ENCODE results near the gene CRABP2.

Gene CRABP2

DNA sequence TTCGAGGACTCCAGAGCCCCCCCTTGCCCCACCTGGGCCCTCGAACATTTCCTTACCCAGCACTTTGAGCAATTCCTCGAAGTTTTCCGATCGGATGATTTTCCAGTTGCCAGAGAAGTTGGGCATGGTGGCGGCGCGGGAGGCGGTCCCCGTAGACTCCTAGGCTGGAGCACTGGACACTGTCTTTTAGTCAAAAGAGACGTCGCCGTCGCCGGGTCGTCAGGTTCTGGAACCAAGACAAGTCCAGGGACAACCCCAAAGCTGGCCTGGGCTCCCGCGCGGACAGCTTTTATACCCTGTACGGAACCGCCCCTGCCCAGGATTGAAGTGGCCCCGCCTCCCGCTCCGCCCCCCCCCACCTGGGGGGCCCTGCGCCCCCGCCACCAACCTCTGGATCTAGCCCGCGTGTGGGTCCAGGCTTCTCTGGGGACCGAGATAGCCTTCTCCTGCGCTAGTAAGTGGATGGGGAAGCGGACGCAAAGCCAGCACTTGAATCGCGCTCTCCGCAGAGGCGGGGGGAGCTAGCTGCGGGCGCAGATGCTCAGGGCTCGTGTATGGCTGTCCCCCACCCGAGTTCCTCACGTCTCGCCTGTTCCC is at the start of gene CRABP2:
Gene CRABP2, minus strand, starts transcription at position 263 of the 597 bp plus-strand sequence. Its CDS starts 137 bp downstream, at position 126.
- DNase-seq, result no peak

GRCh38 chr1:156754219-156754618 is 48.8 kb upstream of the CRABP2 start:
- DNase-seq, result no peak

DNA sequence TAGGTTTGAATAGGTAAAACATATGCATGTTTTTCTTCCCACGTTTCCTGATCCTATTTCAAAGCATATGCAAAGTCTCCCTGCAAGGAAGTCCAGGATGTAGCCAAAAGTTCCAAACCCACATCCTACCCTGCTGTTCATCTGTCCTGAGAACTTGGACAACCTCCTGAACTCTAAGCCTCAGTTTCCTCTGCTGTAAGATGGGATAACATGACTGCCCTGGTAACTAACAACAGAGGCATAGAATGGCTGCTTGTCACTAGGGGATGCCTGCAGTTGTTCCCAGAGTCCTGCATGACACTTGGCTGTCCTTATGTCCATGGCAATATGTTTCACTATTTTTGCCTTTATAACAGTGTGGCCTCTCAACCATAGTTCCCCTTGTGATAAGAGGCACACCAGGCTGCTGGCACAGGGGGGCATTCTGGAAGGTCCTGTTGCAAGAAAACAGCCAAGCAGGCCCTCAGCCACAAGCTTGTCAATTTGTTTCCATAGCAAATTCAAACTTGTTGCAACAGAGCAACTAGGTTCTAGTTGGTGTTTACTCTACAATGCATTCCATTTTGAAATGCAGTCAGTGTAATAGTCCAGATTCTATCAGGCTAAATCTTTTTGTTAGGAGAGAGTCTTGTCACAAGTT is 47.6 kb upstream of the CRABP2 start:
- no peak for DNase-seq

DNA sequence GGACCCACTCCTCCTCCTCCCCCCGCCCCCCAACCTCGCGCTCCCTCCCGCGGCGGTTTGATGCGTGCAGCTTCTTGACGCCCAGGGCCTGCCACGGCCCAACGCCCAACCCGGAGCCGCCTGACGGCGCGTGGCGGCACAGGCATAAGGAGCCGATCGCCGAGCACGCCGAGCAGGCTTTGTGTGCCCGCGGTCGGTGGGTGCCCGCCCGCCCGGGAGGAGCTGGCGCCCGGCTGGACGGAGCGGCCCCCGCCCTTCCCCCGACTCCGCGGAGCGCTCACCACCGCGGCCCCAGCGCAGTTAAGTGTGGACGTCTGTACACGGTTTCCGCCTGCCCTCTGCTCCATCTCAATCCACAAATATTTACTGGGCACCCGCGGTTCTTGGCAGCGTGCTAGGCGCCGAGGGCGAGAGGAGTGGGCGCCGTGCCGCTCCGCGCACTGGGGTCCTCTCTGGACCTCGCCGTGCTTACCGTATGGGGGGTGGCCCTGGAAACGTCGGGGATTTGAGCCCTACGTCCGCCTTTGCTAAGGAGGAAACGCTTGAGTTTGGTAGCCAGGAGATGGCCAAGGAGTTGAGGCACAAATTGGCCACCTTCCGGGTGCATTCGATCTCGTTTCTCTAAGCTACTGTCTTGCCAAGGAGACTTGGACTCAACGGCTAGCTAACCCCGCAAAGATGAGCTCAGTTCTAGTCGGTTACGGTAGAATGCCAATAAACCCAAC is 46.5 kb upstream of the CRABP2 start:
- peak; percentile 63 for DNase-seq

- DNase-seq, result no peak
Measured at GRCh38 chr1:156751451-156751756, 46.0 kb upstream of the CRABP2 start, which contains the start of gene HDGF. Gene HDGF (minus strand): TSS chr1:156751675. CDS start chr1:156751429, 246 bp downstream.

GRCh38 chr1:156750711-156751450 is 45.5 kb upstream of the CRABP2 start:
- no peak for DNase-seq

- DNase-seq, result no peak
Measured at GRCh38 chr1:156750191-156750672, 44.8 kb upstream of the CRABP2 start.

DNA sequence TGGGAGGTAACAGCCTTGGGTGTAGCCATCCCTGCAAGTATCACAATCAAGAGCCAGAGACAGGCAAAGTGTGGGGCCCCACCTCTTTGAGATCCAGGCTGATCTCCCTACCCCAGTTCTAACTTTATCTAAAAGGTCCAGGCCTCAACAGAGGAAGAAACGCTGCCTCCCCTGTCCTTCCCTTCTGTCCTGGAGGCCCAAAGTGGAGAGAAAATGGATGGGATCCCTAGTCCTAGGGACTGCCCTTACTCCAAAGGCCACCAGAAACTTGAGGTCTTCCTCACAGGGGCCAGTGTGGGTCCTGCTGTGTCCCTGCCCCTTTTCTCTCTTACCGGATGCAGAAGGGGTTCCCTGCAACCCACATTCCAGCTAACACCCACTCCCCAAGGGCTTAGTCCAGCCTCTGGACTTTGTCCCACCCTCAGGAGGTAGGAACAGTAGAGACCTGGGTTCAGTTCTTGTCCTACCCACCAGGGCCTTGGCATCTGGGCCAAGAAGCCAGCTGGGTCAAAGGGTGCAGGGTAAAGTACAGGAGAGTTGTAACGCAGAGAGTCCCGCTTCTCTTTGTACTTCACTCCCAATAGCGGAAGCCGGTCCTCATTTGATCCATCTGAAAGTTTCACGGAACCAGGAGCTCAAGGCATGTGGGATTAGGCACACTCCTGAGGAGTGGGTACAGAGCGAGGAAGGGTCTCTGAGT is 44.2 kb upstream of the CRABP2 start:
- DNase-seq, result no peak

DNA sequence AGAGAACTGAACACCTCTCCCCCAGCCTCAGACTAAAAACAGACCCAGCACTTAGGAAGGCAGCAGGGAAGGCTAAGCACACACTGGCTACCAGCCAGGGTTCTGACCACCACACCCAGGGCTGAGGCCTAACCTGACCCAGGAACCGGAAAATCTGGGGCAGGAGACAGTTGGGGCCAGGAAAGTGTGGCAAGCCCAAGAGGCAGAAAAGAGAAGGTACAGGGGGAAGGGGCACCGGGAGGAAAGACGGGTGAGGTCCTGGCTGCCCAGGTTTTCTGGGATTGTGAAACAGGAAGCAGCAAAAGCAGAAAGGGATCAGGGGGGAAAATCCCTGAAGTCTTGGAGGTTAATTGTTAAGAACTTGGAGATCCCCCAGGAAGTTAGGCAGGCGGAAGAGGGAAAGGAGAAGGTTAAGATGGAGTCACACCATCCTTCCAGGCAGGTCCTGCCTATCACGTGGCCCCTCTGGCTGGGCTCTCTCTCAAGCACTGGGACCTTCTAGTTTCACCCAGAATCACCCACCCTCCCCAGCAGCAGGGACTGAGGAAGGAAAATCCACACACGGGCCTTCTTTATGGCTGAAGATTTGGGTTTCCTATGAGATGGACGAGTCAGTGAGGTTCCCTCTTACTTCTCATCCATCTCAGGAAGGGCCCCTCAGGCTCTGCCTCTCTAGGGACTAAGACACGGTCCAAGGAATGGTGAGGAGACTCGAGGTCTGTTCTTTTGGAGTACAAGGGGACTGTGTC is 43.5 kb upstream of the CRABP2 start:
- no peak for DNase-seq

GRCh38 chr1:156747742-156748669 is 42.6 kb upstream of the CRABP2 start:
- DNase-seq, result no peak

DNA sequence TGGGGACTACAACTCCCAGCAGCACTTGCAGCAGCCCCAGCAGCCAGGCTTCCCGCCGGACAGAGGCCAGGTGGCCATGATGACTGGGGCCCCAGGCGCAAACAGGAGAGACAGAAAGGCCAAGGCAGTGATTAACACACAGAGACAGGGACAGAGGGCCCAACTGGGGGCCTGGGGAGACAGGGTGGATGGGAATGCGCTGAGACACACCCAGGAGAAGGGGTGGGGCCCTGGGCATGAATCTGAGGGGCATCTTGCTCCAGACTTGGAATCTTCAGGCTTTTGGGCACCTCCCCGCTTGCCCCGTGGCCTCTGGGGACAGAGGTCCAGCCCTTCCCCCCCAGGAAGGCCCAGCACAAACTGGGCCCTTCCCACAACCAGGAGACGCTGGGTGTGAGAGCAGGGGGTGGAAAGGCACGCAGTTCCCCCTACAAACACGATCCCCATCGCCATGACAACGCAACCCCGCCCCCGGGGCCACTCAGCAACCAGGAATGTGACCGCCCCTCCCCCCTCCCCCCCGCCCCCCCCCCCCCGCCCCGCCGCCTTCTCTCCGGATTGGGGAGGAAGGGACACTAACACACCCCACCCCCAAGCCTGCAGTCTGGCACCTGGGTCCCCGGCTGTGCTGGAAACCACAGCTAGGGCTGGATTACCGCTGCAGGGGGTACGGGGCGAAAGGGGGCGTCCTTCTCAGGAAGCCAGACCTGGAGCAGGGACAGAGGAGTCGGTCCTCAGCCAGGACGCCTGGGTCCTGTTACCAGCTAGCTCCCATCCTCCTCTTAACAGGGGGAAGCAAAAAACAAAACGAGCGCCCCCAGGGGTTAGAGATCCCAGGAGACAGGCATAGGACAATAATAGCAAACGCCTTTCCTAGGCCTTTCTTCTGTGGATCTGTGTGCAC is 41.6 kb upstream of the CRABP2 start:
- DNase-seq, result no peak

DNA sequence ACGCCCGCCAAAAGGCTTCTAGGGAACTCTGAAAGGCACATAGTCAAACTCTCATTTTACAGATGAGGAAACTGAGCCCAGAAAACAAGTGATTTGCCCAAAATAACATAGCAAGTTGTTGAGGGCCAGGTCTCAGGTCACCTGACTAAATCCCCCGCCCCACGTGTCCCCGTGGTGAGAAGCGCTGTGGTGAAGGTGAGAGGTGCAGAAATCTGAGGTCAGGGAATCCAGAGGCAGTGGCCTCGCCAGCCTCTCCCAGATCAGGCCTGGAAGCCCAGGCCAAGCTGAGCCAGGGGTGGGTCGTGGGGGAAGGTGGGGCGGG is 41.0 kb upstream of the CRABP2 start:
- no peak for DNase-seq

- DNase-seq, result no peak
Measured at GRCh38 chr1:156745881-156746280, 40.5 kb upstream of the CRABP2 start.

DNA sequence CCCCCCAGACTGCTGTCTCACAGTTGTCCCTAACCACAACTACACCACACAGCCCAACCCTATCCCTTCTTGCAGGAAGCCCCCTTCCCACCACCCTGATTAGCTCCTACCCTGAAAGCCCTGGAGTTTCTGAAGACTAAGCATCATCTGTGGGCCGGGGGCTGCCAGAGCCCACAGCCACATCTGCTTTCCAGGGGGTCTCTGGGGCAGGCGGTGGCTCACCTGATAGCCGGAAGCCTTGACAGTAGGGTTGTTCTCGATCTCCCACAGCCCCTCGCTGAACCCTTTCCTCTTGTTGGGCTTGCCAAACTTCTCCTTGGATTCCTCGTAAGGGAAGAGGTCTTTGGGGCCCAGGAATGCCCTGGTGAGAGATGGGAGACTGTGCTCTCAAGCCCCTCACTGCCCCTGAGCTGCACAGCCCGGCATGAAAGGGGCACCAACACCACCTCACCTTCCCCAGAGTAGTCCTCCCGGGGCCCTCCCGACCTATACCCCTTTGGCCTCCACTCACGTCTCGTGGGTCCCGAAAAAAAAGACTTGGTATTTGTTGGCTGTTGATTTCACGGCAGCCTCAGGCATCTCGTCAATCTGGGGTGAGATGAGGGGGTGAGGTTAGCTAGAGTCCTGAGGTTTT is 39.5 kb upstream of the CRABP2 start:
- no peak for DNase-seq

GRCh38 chr1:156744344-156744743 is 39.0 kb upstream of the CRABP2 start:
- no peak for DNase-seq

- DNase-seq, result no peak
Measured at GRCh38 chr1:156743367-156744302, 38.3 kb upstream of the CRABP2 start.

DNA sequence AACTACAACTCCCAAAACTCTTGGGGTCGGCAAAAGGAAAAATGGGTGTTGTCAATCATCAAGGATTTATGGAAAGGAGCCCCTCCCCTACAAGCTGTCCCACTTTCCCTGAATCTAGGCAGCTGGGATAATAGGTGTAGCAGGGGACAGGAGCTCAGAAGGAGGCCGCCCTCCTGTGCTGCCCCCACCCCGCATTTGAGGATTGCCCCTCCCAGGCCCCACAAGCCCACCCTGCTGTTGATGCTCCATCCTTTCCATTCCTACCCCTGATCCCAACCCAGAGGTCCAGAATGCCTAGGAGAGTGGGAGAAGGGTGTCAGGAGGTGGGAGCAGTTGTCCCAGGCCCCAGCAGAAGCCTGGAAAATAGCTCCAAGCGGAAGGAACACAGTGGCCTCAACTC is 37.4 kb upstream of the CRABP2 start:
- DNase-seq, result no peak

- DNase-seq, result no peak
Measured at GRCh38 chr1:156742017-156742416, 36.6 kb upstream of the CRABP2 start.
